ENCODE data around the gene MSRB3. TPM values are rescaled to one million over a fixed set of nuclear protein-coding genes. Genes with fewer than 3 reads are reported as not detected.

MSRB3 gene
- polyA plus RNA-seq, 1 of the 3 experiments (the other 2 are of a cell fraction): 24.3 TPM

GRCh38 chr12:65409726-65410125 is 131.2 kb downstream of the MSRB3 start:
- Histone ChIP-seq H3K9me3 (0 out of 2 replicates have a peak, but pooled peaks cover 5% of the 10 kb centered on the region), H2AFZ (ENCODE audit: low read depth) (no peak overlapping the region), H3K27me3 (ENCODE audit: insufficient read depth) (no peaks in the 10 kb centered on the region), H3K4me1 (ENCODE audit: control insufficient read depth in 1 of 2, insufficient read depth in 2 of 2, low read depth in 1 of 2, low read length in 1 of 2) (no peaks in the 10 kb centered on the region), H3K9me2 (no peaks in the 10 kb centered on the region), H3K9ac (no peak overlapping the region), H3F3A (replicated peaks; ENCODE audit: insufficient read depth) (no peaks in the 10 kb centered on the region), H3K4me3 (ENCODE audit: low read depth in 2 of 2, low read length in 1 of 2) (no peak overlapping the region), H4K20me1 (ENCODE audit: insufficient read depth) (no peaks in the 10 kb centered on the region), H3K79me2 (ENCODE audit: insufficient read depth) (peaks cover 4% of the 10 kb centered on the region; the same call in 1 of the 2 replicates), H3K4me2 (no peak overlapping the region), H3K27ac (ENCODE audit: low read depth in 2 of 2, low read length in 1 of 2) (no peak overlapping the region), H3K36me3 (replicated peaks in 1 of 2; ENCODE audit: control insufficient read depth in 1 of 2, insufficient read depth in 2 of 2, low read length in 1 of 2) (peaks cover 0 to 34% of the 10 kb centered on the region in 2 experiments)
- ChIA-PET POLR2A (no interaction called here), CTCF (no interaction called here)
- TF ChIP-seq SIN3A (IDR thresholded peaks at IDR 0.05; ENCODE audit: borderline replicate concordance, low read depth, low read length) (no peak), USF1 (IDR thresholded peaks at IDR 0.05; ENCODE audit: borderline replicate concordance, low read depth) (no peak), CTCF (IDR thresholded peaks at IDR 0.05) (no peak), TAF1 (IDR thresholded peaks at IDR 0.05; ENCODE audit: borderline replicate concordance, low read depth, low read length) (no peak), GATA2 (CRISPR knock-in tag; IDR thresholded peaks at IDR 0.05) (no peak), USF2 (IDR thresholded peaks at IDR 0.05; ENCODE audit: borderline replicate concordance, low read depth, low read length) (no peak), GABPA (IDR thresholded peaks at IDR 0.05; ENCODE audit: low read depth) (no peak), RCOR1 (IDR thresholded peaks at IDR 0.05; ENCODE audit: low read length) (no peak), TEAD4 (IDR thresholded peaks at IDR 0.05; ENCODE audit: borderline replicate concordance, insufficient read depth) (no peak), MXI1 (IDR thresholded peaks at IDR 0.05; ENCODE audit: low read depth, low read length) (no peak), POLR2AphosphoS5 (IDR thresholded peaks at IDR 0.05; ENCODE audit: low read depth, low read length) (no peak), MEF2A (IDR thresholded peaks at IDR 0.05; ENCODE audit: borderline replicate concordance, low read depth) (no peak), JUND (IDR thresholded peaks at IDR 0.05) (no peak), REST (IDR thresholded peaks at IDR 0.05; ENCODE audit: low read depth, low read length) (no peak), CHD2 (IDR thresholded peaks at IDR 0.05; ENCODE audit: low read length, partially characterized antibody) (no peak), IRF3 (IDR thresholded peaks at IDR 0.05; ENCODE audit: low read depth, low read length) (no peak), PBX3 (IDR thresholded peaks at IDR 0.05) (no peak), RFX5 (IDR thresholded peaks at IDR 0.05; ENCODE audit: low read length) (no peak), TCF12 (IDR thresholded peaks at IDR 0.05) (no peak), FOXJ3 (CRISPR knock-in tag; IDR thresholded peaks at IDR 0.05) (no peak)
- WGBS (ENCODE audit: low lambda C conversion rate): 97% methylated on average over 1 of the region's 1 CpG
- DNase-seq: no peak
